ENCODE results near the gene RTL5. TPM values are rescaled to one million over a fixed set of nuclear protein-coding genes. Genes with fewer than 3 reads are reported as not detected.
A peak's percentile ranks its signal among the peaks of the same experiment; 100 is the strongest.

Gene RTL5
- total RNA-seq, 1 donor: 4.6 TPM

- no peak for DNase-seq (ENCODE audit: low read depth in 2 of 3, low spot score in 2 of 3)
Observed at GRCh38 chrX:72130156-72130761, 1.5 kb downstream of the RTL5 start.

- no peak for DNase-seq (ENCODE audit: low read depth in 2 of 3, low spot score in 2 of 3)
Observed at GRCh38 chrX:72129661-72130060, 2.1 kb downstream of the RTL5 start.

GRCh38 chrX:72128881-72129280, 2.8 kb downstream of the RTL5 start:
- peak in 1 of 3 donors; percentile 40 for DNase-seq (ENCODE audit: low read depth in 2 of 3, low spot score in 2 of 3)

- DNase-seq (ENCODE audit: low read depth in 2 of 3, low spot score in 2 of 3): no peak
Observed at GRCh38 chrX:72128183-72128834, 3.4 kb downstream of the RTL5 start.

- no peak for DNase-seq (ENCODE audit: low read depth in 2 of 3, low spot score in 2 of 3)
Observed at GRCh38 chrX:72127332-72127731, 4.4 kb downstream of the RTL5 start.

GRCh38 chrX:72126539-72127140, 5.1 kb downstream of the RTL5 start:
- peak; percentile 58 to 78 (median 69) for DNase-seq (ENCODE audit: low read depth in 2 of 3, low spot score in 2 of 3)

GRCh38 chrX:72126048-72126415, 5.7 kb downstream of the RTL5 start:
- no peak for DNase-seq (ENCODE audit: low read depth in 2 of 3, low spot score in 2 of 3)

- DNase-seq (ENCODE audit: low read depth in 2 of 3, low spot score in 2 of 3): no peak
Observed at GRCh38 chrX:72125331-72126047, 6.2 kb downstream of the RTL5 start.

- no peak for DNase-seq (ENCODE audit: low read depth in 2 of 3, low spot score in 2 of 3)
Observed at GRCh38 chrX:72124540-72125201, 7.0 kb downstream of the RTL5 start.

GRCh38 chrX:72123471-72124185, 8.1 kb downstream of the RTL5 start:
- DNase-seq (ENCODE audit: low read depth in 2 of 3, low spot score in 2 of 3): peak in 1 of 3 donors; percentile 49

GRCh38 chrX:72122621-72123337, 8.9 kb downstream of the RTL5 start:
- no peak for DNase-seq (ENCODE audit: low read depth in 2 of 3, low spot score in 2 of 3)

GRCh38 chrX:72121383-72121782, 10.3 kb downstream of the RTL5 start:
- DNase-seq (ENCODE audit: low read depth in 2 of 3, low spot score in 2 of 3): peak in 2 of 3 donors; percentile 61 to 74

- DNase-seq (ENCODE audit: low read depth in 2 of 3, low spot score in 2 of 3): no peak
Observed at GRCh38 chrX:72120837-72121236, 10.9 kb downstream of the RTL5 start.

GRCh38 chrX:72117636-72118210, 14.0 kb downstream of the RTL5 start:
- DNase-seq (ENCODE audit: low read depth in 2 of 3, low spot score in 2 of 3): no peak

- no peak for DNase-seq (ENCODE audit: low read depth in 2 of 3, low spot score in 2 of 3)
Observed at GRCh38 chrX:72115380-72115779, 16.3 kb downstream of the RTL5 start.

- no peak for DNase-seq (ENCODE audit: low read depth in 2 of 3, low spot score in 2 of 3)
Observed at GRCh38 chrX:72114807-72115206, 16.9 kb downstream of the RTL5 start.

- DNase-seq (ENCODE audit: low read depth in 2 of 3, low spot score in 2 of 3): no peak
Observed at GRCh38 chrX:72114306-72114705, 17.4 kb downstream of the RTL5 start.

- DNase-seq (ENCODE audit: low read depth in 2 of 3, low spot score in 2 of 3): no peak
Observed at GRCh38 chrX:72113461-72113860, 18.3 kb downstream of the RTL5 start.
